NK-92 (cell line): ENCODE data around the gene ARHGAP12.

Experiments used
- DNase-seq: peaks from one replicate; lab custom pipeline; 2025; ENCODE audit not compliant: unreplicated experiment; lab: John Stamatoyannopoulos, UW

Gene ARHGAP12

DNA sequence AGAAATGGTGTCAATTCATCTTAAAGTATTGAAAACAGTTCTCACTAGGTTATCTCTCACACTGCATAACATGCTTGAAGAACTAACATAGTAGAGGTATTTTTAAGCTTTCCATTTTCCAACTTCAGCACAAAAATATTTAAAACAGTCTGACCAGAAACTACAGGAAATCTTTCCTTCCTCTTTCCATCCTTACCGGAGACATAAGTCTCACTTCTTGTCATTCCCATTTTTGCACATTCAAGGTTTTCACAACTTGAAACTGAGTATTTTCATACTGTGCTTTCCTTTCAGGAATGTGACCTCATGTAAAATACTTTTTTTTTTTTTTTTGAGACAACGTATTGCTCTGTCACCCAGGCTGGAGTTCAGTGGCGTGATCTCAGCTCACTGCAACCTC lies 45.2 kb downstream of the ARHGAP12 start:
- no peak for DNase-seq

DNA sequence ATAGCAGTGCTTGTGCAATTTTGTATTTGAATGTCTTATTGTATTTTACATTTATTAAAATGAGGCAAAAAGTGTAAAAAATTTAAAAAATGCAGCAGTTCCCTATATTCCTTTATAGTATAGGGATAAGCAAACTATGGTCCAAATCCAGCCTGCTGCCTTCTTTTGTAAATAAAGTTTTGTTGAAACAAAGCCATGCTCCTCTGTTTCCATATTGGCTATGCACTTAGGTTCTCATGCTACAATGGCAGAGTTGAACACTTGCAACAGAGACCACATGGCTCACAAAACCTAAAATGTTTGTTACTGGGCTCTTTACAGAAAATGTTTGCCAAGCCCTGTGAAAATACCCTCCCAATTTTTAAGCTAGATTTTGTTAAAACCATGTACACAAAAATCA lies 50.1 kb downstream of the ARHGAP12 start:
- no peak for DNase-seq

DNA sequence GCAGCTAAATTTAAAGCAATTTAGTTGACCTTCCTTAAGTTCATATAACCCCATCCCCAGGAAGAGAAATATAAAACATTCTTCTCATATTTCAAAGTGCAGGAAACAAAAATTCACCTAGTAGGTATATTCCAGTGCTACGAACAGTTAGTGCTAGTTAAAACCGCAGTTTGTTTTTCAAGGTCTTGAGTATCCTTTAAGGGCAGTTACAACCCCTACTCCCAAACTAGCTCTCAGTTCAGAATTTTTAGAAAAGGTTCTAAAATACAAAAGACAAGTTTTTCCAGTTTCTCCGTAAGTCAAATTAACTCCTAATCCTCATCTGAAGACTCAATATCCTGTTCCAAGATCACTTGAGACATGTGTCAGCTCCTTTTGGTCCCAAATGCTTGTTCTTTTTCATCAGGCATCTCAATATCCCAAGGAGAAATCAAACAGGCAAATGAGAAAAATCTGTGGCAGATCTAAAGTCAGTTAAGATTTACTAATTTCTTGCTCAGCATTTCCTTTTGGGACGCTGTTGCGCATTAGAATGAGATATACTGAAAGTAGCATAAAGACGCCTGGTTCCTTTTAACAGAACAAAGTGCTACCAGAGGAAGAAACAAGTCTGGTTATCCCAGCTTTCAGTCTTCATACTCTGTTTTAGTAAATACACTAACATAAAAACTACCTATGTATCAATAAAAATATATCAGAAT lies 51.8 kb downstream of the ARHGAP12 start:
- no peak for DNase-seq

DNA sequence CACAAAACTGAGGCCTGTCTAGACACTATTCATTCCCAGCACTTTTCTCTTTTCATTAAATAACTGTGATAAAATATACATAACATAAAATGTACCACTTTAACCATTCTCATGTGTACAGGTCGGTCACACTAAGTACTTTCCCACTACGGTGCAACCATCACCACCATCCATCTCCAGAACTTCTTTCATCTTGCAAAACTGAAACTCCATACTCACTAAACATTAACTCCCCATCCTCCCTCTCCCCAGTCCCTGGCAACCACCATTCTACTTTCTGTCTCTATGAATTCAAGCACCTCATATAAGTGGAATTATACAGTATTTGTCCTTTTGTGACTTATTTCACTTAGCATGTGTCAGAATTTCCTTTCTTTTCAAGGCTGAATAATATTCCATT lies 53.0 kb downstream of the ARHGAP12 start:
- DNase-seq = no peak

DNA sequence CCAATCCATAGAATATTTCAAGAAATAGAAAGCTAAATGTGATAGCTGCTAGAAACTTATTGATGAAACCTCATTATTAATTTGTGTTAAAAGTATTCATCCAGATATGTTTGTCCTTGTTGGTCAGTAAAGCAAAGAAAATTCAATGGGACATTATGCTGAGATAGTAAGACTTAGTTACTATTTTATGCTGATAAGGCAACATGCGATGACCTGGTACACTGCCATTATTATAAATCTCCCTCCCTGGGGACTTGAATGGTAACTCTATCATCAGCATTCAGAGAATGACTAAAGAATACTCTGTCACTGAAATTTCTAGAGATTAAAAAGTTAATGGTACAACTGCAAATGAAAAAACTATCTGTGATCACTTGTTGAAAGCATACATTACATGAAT lies 54.9 kb downstream of the ARHGAP12 start:
- no peak for DNase-seq

DNA sequence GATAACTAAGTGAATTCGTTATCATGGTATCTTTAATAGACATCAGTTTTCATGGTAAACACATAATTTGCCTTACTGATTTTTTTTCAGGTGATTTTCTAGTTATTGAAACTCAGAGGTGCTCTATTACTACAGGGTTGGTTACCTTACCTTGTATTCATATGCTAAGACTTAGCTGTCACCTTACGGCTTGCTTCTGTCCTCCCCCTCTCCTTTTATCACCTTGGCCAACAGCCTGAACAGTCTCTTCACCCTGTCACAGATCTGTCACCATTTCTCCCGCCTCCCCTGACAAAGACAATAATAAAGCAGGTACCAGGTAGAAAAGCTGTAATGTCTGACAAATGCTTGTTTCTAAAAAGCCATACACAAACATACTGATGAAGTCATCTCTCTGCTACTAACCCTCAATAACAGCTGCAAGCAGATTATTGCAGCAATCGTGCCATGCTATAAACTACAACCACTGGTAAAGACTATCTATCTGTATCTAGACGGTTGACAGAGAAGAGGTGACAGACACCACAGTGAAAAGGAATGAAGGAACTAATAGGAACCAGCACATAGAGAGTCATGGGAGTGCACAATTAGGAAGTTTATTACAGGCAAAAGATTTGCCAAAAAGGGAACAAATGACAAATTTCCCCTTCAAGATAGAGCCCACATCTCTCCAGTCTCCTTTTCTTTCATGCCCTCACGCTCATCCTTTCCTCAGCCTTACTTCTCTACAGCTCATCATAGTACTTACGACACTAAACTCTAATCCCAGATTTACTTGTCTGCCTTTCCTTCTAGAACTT lies 57.2 kb downstream of the ARHGAP12 start:
- no peak for DNase-seq

DNA sequence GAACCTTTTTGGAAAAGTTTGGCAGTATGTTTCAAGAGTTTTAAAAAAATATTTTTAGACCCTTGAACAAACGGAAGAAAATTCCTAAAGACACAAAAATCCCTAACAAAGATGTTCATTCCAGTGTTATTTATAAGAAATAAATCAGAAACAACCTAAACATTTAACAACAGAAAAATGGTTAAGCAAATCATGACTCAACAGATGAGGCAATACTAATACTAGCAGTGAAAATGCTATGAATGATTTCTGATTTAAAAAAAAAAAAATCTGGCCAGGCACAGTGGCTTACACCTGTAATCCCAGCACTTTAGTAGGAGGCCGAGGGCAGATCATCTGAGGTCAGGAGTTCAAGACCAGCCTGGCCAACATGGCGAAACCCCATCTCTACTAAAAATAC lies 61.0 kb downstream of the ARHGAP12 start:
- no peak for DNase-seq

DNA sequence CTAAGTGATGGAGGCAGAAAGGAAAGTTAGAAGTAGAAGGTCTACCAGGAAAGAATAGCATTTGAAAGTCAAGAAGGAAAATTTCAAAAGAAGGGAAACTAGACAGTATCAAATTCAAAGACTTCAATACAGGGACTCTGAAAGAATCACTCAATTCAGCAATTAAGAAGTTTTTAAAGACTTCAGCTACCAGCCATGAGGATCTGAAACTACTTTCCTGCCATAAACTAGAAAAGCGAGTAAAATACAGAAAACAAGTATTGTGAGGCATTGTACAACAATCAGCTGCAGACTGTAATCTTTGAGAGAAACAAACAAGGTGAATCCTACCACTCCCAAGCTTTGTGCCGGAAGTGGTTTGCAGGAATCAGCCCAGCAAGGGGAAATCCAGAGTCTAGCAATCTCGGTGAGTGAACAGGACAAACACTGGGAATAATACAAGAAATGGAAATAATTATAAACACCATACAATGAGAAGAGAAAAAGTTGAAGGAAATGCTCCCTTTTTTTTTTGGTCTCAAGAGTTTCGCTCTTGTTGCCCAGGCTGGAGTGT lies 62.4 kb downstream of the ARHGAP12 start:
- no peak for DNase-seq

DNA sequence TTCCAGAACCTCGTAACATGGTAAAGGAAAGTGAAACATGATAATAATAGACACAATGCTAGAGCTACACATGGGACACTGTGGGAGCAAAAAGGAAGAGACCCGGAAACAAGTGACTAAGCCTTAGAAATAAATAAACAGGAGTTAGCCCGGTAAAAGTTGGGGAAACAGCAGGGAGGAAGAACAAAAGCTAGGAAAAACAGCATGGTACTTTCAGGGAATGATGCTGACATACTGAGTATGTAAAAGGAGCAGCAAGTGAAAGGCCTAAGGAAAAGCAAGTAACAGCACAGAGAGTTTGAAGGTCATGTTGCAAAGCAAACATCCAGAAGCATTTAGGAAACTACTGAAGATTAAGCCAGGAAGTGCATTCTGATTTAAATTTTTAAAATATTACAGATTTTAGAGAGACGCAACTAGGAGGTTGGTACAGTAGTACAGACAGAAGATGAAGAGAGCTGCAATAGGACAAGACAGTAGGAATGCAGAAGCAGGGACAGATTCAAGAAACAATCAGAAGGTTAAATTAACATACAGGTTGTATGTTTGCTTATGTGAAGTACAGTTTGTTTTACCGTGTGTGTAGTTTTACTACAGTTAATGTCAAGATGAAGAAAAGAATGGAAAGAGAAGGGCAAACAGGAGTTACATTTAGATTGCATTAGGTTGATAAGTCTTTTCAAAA lies 63.7 kb downstream of the ARHGAP12 start:
- DNase-seq = no peak

DNA sequence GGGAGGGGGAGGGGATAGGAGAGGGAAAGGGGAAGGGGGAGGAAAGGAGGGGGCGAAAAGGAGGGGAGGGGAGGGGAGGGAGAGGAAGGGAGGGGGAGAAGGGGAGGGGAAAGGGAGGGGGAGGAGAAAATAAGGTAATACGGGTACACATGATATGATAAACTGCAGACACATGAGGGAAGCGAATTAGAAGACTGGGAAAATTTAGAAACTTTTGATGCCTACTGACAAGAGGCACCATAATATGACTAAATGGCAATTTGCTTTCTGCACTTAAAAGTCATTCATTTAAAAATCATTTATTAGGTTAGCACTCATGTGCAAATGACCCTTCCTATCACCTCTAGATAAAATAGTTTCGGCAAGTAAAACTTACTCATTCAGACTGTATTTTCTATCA lies 73.6 kb downstream of the ARHGAP12 start:
- DNase-seq = no peak

DNA sequence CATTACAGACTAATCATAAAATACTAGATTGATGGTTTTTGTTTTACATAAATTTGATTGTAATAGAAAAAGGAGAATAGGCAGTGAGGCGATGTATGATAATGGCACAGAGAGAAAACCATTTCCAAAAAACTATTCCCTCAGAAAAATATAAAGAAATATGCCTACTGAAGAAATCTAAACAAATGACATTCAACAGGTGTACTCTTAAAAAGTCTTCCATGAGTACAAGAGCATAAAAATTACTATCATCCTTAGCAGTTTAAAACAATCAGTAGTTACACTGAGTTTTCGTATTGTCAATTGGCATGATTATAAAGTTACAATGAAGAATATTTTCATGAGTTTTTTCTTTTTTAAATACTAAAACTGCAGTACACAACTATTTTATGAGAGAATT lies 75.0 kb downstream of the ARHGAP12 start:
- DNase-seq = no peak

DNA sequence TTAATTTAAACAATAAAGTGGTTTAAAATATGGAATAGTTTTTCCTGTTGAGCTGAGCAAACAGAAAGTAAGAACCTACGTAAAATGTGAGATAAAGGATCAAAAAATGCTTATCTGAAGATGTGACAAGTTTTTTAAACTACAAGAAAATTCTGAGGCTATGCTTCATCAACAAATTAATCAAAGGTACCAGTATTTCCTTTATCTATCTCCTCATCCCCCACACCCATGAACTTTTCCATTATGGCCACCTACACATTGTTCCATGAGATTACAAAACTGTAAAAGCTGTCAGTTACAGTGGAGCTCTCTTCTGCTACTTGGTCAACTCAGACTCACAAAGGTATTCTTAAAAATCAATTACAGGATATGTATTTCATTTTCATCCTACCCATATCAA lies 77.4 kb downstream of the ARHGAP12 start:
- no peak for DNase-seq

DNA sequence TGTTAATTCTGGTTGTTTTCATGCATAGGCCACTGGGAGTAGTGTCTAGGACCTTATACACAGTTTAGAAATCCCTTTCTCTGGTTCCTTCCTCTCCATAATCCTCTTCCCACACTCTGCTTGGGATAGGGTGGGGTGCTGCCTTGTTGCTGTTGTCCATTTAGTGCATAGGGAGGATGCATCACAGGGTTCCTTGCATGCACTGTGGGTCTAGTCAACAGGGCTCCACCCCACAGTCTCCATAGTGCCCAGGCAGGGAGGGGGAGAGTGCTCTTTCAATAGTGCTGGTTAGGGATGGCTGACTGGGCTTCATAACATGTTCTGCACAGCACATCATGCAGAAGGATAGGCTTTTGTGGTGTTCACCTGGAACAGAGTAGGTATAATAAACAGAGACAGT lies 81.1 kb downstream of the ARHGAP12 start:
- DNase-seq = no peak

DNA sequence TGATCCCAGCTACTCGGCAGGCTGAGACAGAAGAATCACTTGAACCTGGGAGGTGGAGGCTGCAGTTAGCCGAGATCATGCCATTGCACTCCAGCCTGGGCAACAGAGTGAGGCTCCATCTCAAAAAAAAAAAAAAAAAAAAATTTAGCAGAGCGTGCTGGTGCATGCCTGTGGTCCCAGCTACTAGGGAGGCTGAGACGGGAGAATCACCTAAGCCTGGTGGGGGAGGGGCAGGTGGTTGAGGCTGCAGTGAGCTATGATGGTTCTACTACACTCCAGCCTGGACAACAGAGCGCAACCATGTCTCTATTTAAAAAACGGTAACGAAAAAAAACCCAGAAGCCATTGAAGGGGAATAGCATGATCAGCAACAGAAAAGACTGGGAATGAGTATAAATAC lies 89.9 kb downstream of the ARHGAP12 start:
- no peak for DNase-seq

DNA sequence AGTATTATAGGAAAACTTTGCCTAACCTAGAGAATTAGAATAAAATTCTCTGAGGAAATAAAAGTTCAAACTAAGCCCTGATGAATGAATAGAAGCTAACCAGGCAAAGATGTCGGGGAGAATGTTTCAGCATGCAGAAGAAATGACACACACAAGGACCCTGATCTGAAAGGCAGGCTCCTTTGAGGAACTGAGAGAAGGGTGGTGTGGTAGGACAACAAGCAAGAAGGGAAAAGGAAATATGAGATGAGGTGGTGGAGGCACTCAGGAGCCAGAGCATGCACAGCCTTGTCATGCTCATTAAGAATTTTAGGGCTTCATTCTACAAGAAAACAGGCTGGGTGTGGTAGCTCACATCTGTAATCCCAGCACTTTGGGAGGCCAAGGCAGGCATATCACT lies 90.6 kb downstream of the ARHGAP12 start:
- no peak for DNase-seq

DNA sequence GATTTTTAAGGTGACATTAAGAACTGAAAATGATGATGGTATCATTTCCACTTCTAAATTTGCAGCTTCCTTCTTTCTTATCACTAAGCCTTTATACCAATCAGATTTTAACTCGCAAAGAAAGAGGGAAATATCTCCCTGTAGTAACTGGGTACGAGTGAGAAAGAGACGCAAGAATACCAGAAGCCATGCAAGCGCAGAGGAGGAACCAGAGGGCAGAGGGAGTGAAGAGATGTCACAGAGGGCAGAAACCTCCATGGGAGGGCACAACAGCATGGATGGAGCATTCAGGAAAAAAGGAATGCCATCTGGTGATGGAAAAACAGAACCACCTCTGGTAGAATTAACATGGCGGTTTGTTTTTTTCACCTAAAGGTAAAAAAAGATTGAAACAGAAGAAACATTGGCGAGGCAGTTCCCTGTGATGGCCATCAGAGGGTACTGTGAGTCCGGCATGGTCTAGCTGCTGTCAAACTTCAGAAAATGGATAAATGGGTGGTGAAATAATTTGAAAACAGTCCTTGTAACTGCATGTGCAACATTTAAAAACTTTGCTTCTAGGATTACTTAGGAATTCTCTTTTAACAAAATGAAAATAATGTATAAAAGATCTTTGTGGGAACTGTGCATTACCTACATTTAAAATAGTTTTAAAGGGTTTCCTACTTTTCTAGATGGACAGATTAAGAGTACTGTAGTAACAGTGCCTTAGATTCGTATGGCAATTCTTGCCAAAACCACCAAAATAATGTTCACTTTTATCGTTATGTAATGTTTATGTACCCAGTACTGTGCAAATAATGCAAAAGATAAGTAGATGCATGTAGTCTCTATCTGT lies 91.8 kb downstream of the ARHGAP12 start:
- DNase-seq = no peak

DNA sequence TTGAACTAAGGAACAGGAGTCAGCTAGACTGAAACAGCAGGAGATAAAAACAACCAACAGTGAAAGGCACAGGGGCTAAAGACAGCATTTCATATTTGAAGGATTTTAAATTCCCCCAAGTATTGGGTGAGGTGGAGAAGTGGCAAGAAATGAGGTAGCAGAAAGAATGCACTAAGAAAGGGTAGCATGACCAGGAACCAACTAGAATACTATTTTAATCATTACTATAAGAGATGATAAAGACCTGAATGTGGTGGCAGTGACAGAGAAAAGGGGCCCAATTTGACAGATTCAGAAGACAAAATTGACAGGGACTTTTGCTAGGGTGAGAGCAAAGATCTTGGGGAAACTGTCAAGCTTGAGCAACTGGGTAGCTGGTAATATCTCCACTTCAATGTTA lies 94.9 kb downstream of the ARHGAP12 start:
- DNase-seq = no peak

DNA sequence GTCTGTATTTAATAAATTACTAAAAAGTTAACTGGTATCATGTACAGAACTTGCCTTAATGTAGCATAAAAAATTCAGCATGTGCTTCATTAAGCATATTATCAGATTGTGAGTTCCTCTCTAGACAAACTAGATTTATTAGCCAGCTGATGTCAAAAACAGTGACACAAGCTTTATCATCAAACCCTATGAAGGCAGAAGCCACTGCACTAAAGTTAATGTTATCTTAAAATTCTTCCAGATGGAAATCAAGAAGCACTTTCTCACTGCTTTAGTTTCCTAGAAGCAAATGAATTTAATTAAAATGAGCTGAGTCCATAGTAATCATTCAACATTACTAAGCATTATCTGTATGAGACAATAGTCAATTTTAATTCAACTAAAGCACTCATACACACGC lies 96.4 kb downstream of the ARHGAP12 start:
- DNase-seq = no peak

DNA sequence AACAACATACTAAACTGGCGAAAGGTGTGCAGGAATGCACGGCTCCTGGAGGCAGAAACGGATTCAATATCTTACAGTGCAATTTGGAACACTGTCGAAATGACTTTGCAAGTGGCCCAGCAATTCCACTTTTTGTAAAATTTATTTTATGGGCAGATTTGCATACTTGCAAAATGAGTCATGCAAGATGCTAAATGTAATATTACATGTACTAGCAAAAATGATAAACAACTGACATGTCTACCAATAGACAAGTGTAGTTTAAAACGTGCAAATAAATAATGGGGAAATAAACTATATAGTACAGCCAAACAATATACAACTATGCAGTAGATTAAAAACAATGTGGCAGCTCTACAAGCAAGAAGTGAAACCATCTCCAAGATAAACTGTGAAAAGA lies 97.7 kb downstream of the ARHGAP12 start:
- DNase-seq = no peak

DNA sequence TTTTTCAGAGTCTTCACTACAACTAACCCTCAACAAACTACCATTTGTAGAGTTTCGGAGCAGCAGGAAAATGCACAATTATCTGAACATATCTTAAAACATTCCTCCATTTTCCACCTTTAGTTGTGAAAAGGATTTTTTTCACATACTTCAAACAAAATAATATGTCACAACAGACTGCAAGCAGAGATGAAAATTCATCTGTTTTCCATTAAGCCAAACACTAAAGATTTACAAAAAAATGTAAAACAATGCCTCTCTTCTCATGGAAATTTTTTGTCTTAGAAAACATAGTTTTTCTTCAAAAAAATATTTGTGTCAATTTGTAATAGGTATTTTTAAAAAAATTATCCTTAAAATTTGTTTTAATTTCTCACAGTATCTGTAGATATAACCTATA lies 98.9 kb downstream of the ARHGAP12 start:
- DNase-seq = no peak

DNA sequence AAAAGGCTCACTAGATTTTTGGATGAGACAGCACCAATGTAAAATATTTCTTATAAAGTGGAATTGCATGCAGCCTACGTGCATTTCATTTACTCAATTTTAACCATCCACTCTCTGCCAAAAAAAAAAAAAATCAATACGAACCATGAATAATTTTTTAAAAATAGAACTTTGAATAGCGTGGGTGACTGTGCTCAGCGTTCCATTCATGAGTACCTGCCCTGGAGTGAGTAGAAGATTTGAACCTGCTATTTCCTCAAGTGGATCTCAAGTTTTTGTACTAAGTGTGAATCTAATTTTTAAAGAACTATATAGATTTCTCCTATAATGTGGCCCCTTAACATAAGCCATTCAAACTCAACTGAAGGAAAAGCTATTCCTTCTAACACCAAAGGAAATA lies 105.3 kb downstream of the ARHGAP12 start:
- no peak for DNase-seq
